K562 (cell line): Measurements from ENCODE around the gene PDGFA. TPM values are rescaled to one million over a fixed set of nuclear protein-coding genes. Genes with fewer than 3 reads are reported as not detected.

Experiments
- ATAC-seq: fragments of 200-7000 bp; cut with Tn5 transposase; 3 replicates; pipeline ENCODE4 v1.9.1; 2020; ENCODE audit warnings: moderate library complexity
- BruUV-seq: library from RNA; stranded (reverse); fragments of 400-500 nt; replicated peaks from 2 replicates; lab custom pipeline; 2021; lab: Mats Ljungman, UMichigan
- CTCF ChIA-PET: fragments of 300-600 bp; formaldehyde crosslinking; extraction: SDS; loops from one replicate; lab custom pipeline; 2021; ENCODE audit warnings: low intra/inter-chr PET ratio; lab: Yijun Ruan, JAX
- POLR2A ChIA-PET: fragments of 300-600, 350-650 bp; sonication (Branson Sonifier 250); formaldehyde crosslinking; extraction: SDS; loops from one replicate; lab custom pipeline; 2021; ENCODE audit warnings: antibody characterized with exemption, inconsistent platforms; lab: Yijun Ruan, JAX
- DNase-seq, 4 experiments: peaks; one replicate each; pipeline versions ENCODE4 v3.0.0 to v3.0.0-alpha.2; 2011 to 2018; ENCODE audit warnings: low spot score in 3 of 4, mixed read lengths in 3 of 4; ENCODE audit errors: extremely low read depth in 1 of 4
- FAIRE-seq: peaks from 2 replicates; lab custom pipeline; 2011; peaks lifted over from hg19 to GRCh38; lab: Jason Lieb, UNC
- H2AFZ ChIP-seq: 2 replicates; pipeline ENCODE4 v1.6.0; 2011; ENCODE audit warnings: low read depth, low read length, control low read depth, inconsistent platforms
- H3K27ac ChIP-seq: fragments of 200-600 bp; 3 replicates; pipeline ENCODE4 v1.8.0; 2011; ENCODE audit warnings: low read depth, mild to moderate bottlenecking, control low read depth, inconsistent platforms, low read length, moderate library complexity, mixed read lengths; ENCODE audit errors: extremely low read depth
- H3K27me3 ChIP-seq, 2 experiments: fragments of 300-600 bp in 1 of 2; 2 replicates in 1 of 2; 3 replicates in 1 of 2; pipeline versions ENCODE4 v1.6.0 to v1.8.0; 2011; ENCODE audit warnings: inconsistent platforms in 2 of 2, low read length in 2 of 2, mild to moderate bottlenecking in 1 of 2, mixed read lengths in 1 of 2, moderate library complexity in 1 of 2; ENCODE audit not compliant: control insufficient read depth in 2 of 2, insufficient read depth in 2 of 2
- H3K36me3 ChIP-seq: fragments of 300-600 bp; 3 replicates; pipeline ENCODE4 v1.8.0; 2011; ENCODE audit warnings: mild to moderate bottlenecking, low read length, inconsistent platforms; ENCODE audit not compliant: control insufficient read depth, insufficient read depth
- H3K4me1 ChIP-seq, 2 experiments: fragments of 200-600 bp in 1 of 2; replicated peaks in 1 of 2; 2 replicates in 1 of 2; 3 replicates in 1 of 2; pipeline versions ENCODE4 v1.5.1 to v1.8.0; 2011; ENCODE audit warnings: inconsistent platforms in 2 of 2, low read length in 2 of 2, mild to moderate bottlenecking in 1 of 2, mixed read lengths in 1 of 2, moderate library complexity in 1 of 2; ENCODE audit not compliant: control insufficient read depth in 2 of 2, insufficient read depth in 2 of 2
- H3K4me2 ChIP-seq: 2 replicates; pipeline ENCODE4 v1.6.1; 2011; ENCODE audit warnings: low read length, control low read depth, inconsistent platforms, mixed read lengths; ENCODE audit not compliant: insufficient read depth
- H3K4me3 ChIP-seq: fragments of 200-600 bp; sonication (generic), shearing (Covaris generic); 2 replicates; pipeline ENCODE4 v1.5.1; 2016; ENCODE audit warnings: control low read depth, inconsistent platforms
- H3K79me2 ChIP-seq: fragments of 200-600 bp; 3 replicates; pipeline ENCODE4 v1.8.0; 2011; ENCODE audit warnings: low read length, inconsistent platforms; ENCODE audit not compliant: control insufficient read depth, insufficient read depth
- H3K9ac ChIP-seq, 2 experiments: 2 replicates each; pipeline versions ENCODE4 v1.6.0 to v1.6.1; 2011; ENCODE audit warnings: low read depth in 2 of 2, low read length in 2 of 2, control low read depth in 1 of 2, inconsistent platforms in 1 of 2, mild to moderate bottlenecking in 1 of 2, mixed read lengths in 1 of 2; ENCODE audit not compliant: insufficient read depth in 1 of 2
- H3K9me1 ChIP-seq: one replicate; pipeline ENCODE4 v1.6.0; 2011; ENCODE audit warnings: inconsistent platforms, mild to moderate bottlenecking, low read length, moderate library complexity; ENCODE audit not compliant: control insufficient read depth, insufficient read depth
- H3K9me3 ChIP-seq: replicated peaks from 2 replicates; pipeline ENCODE4 v1.5.1; 2011; ENCODE audit warnings: low read depth, low read length, inconsistent platforms; ENCODE audit not compliant: control insufficient read depth, insufficient read depth
- H4K20me1 ChIP-seq: replicated peaks from 2 replicates; pipeline ENCODE4 v1.6.1; 2011; ENCODE audit warnings: low read length, inconsistent platforms, mixed read lengths; ENCODE audit not compliant: control insufficient read depth, insufficient read depth
- CSDE1 ChIP-seq, 2 experiments: fragments of 450-650 bp; IDR thresholded peaks; 2 replicates each; pipeline ENCODE4 v1.6.1; 2016; ENCODE audit warnings: mild to moderate bottlenecking in 1 of 2
- DMBX1 ChIP-seq: fragments of 250-450 bp; sonication (Bioruptor Pico); IDR thresholded peaks from 2 replicates; pipeline ENCODE4 v1.8.0; 2022; ENCODE audit warnings: inconsistent platforms, mild to moderate bottlenecking, moderate library complexity, borderline replicate concordance
- ETV6 ChIP-seq, 3 experiments: fragments of 150-350 bp in 1 of 3; sonication (generic) in 1 of 3; formaldehyde crosslinking in 1 of 3; IDR thresholded peaks; 2 replicates each; pipeline versions ENCODE4 v1.6.1 to v1.8.0; 2014 to 2022; ENCODE audit warnings: borderline replicate concordance in 2 of 3, low read depth in 2 of 3, antibody characterized with exemption in 1 of 3, low read length in 1 of 3, mild to moderate bottlenecking in 1 of 3, missing genetic modification reagents in 1 of 3
- FOS ChIP-seq: IDR thresholded peaks from 3 replicates; pipeline ENCODE4 v1.6.1; 2011; ENCODE audit not compliant: insufficient read length; ENCODE audit errors: extremely low read depth
- GTF2F1 ChIP-seq: IDR thresholded peaks from 2 replicates; pipeline ENCODE4 v1.6.1; 2011; ENCODE audit warnings: low read depth, low read length, improper control_type of control experiment
- GTF3C2 ChIP-seq: IDR thresholded peaks from 3 replicates; pipeline ENCODE4 v1.6.1; 2011; ENCODE audit warnings: borderline replicate concordance, mild to moderate bottlenecking, moderate library complexity; ENCODE audit not compliant: insufficient read length; ENCODE audit errors: extremely low read depth
- HOMEZ ChIP-seq: fragments of 250-450 bp; sonication (Bioruptor Pico); IDR thresholded peaks from 2 replicates; pipeline ENCODE4 v1.4.0; 2020; ENCODE audit warnings: mild to moderate bottlenecking, moderate library complexity
- PHB2 ChIP-seq: fragments of 450-650 bp; IDR thresholded peaks from 2 replicates; pipeline ENCODE4 v1.6.1; 2017; ENCODE audit warnings: low read depth
- SMARCA5 ChIP-seq: fragments of 450-650 bp; IDR thresholded peaks from 2 replicates; pipeline ENCODE4 v1.6.1; 2016
- SNAPC5 ChIP-seq: fragments of 250-450 bp; sonication (Bioruptor Pico); IDR thresholded peaks from 2 replicates; pipeline ENCODE4 v1.8.0; 2021; ENCODE audit warnings: moderate library complexity, mild to moderate bottlenecking, inconsistent platforms
- ZNF445 ChIP-seq: fragments of 250-450 bp; sonication (Bioruptor Pico); IDR thresholded peaks from 2 replicates; pipeline ENCODE4 v1.4.0; 2020; ENCODE audit warnings: low read depth, mild to moderate bottlenecking, moderate library complexity
- WGBS: fragments of 100-300 bp; shearing (Covaris generic); methylation state at CpG from one replicate; pipeline ENCODE4 v1.1.6; 2016; ENCODE audit warnings: low coverage, mixed read lengths; ENCODE audit not compliant: insufficient coverage; ENCODE audit errors: missing lambda C conversion rate; 5-methylcytosine and 5-hydroxymethylcytosine counted together
- in situ Hi-C: fragments of 300-500 bp; cut with MboI; formaldehyde crosslinking; loops from 4 replicates; pipeline ENCODE4 v1.15.0; 2018; ENCODE audit warnings: inconsistent platforms, mixed read lengths
- intact Hi-C: fragments of 100-400 bp; cut with micrococcal nuclease; formaldehyde crosslinking; loops from 2 replicates; pipeline ENCODE4 v1.14.2; 2022
- polyA plus RNA-seq, 8 experiments: library from polyadenylated mRNA; depleted of rRNA in 4 of 8; stranded (reverse) in 5 of 8; unstranded in 3 of 8; fragments of >200 nt; fragmentation: Nextera tagmentation in 2 of 8; fragmentation: Illumina TruSeq in 1 of 8; extraction: Ambion mirVana in 2 of 8; extraction: Trizol in 1 of 8; gene quantifications; 2 replicates each; pipeline versions ENCODE4 v1.2.1 to v1.2.3, GENCODE V29; 2011 to 2014; ENCODE audit warnings: inconsistent platforms in 1 of 8, missing spikeins in 1 of 8
- total RNA-seq, 7 experiments: library from RNA; depleted of rRNA in 6 of 7; stranded (reverse); fragments of >200 nt in 6 of 7; fragmentation: Illumina TruSeq in 2 of 7; extraction: Trizol in 2 of 7; gene quantifications; 2 replicates each; pipeline versions ENCODE4 v1.2.1 to v1.2.3, GENCODE V29; 2011 to 2021; ENCODE audit warnings: low replicate concordance in 1 of 7

The PDGFA gene
- total and polyA plus RNA-seq, 9 of the 15 experiments (the other 6 are each of a cell fraction or from before 2014, with no cell fraction given), result 2.5 to 10.2 (median 4.6) TPM

- ChIA-PET CTCF (no interaction called here), POLR2A (interaction anchor here (0.6 kb wide), 1 partner anchor 15 kb away, joined by 4 read pairs; no protein-coding TSS in a partner anchor)
- BruUV-seq, result no TSS peak
- Histone ChIP-seq H3K27me3 (peaks cover 0 to 13% of the 10 kb centered on the region in 2 experiments; a peak in 3 of 5 replicates), H3K79me2 (no peaks in the 10 kb centered on the region), H3K36me3 (no peaks in the 10 kb centered on the region), H3K4me3 (no peak overlapping the region), H3K27ac (no peak overlapping the region), H3K9me1 (no peaks in the 10 kb centered on the region)
- WGBS, result 42% methylated on average over 6 of the region's 6 CpGs
- no peak for DNase-seq
- no peak for ATAC-seq
- intact Hi-C loops, result no loop called here
- in situ Hi-C loops, result no loop called here
- TF ChIP-seq ETV6 (IDR thresholded peaks at IDR 0.05; ENCODE audit: borderline replicate concordance in 1 of 2, low read depth in 2 of 2, low read length in 1 of 2), result no peak
- no peak for TF ChIP-seq ETV6 (CRISPR knock-in tag; IDR thresholded peaks at IDR 0.05; ENCODE audit: borderline replicate concordance)
- TF ChIP-seq GTF2F1, result no peak
- TF ChIP-seq SNAPC5 (CRISPR knock-in tag), result no peak
- TF ChIP-seq DMBX1, result no peak
- TF ChIP-seq, all 486 proteins: peak for 0
- H3K4me2 ChIP-seq, result no peak overlapping the region
- peaks cover 0 to 30% of the 10 kb centered on the region in 2 experiments; a peak in 2 of 5 replicates for H3K4me1 ChIP-seq
- no peak overlapping the region for H2AFZ ChIP-seq
- H4K20me1 ChIP-seq, result no peaks in the 10 kb centered on the region
- H3K9ac ChIP-seq, result no peak overlapping the region
- no peak for FAIRE-seq
- no peaks in the 10 kb centered on the region for H3K9me3 ChIP-seq
Measured at GRCh38 chr7:494906-495305, 24.7 kb downstream of the PDGFA start.

GRCh38 chr7:494259-494687 lies 25.4 kb downstream of the PDGFA start:
- ChIA-PET POLR2A (no interaction called here), CTCF (no interaction called here)
- Histone ChIP-seq H3K9me3 (no peaks in the 10 kb centered on the region), H3K9me1 (no peaks in the 10 kb centered on the region), H3K79me2 (no peaks in the 10 kb centered on the region), H3K4me2 (no peak overlapping the region), H3K9ac (no peak overlapping the region), H2AFZ (no peak overlapping the region), H3K4me1 (peaks cover 0 to 30% of the 10 kb centered on the region in 2 experiments; a peak in 2 of 5 replicates), H3K27me3 (peaks cover 0 to 13% of the 10 kb centered on the region in 2 experiments; a peak in 3 of 5 replicates), H4K20me1 (no peaks in the 10 kb centered on the region), H3K4me3 (no peak overlapping the region), H3K27ac (no peak overlapping the region), H3K36me3 (no peaks in the 10 kb centered on the region)
- DNase-seq (peak in 3 of 4 experiments; percentile 58 to 74 (median 62)), FAIRE-seq (no peak), ATAC-seq (no peak)
- intact Hi-C loops, result no loop called here
- no TSS peak for BruUV-seq
- in situ Hi-C loops, result no loop called here
- 66% methylated on average over 15 of the region's 31 CpGs for WGBS
- TF ChIP-seq PHB2, result no peak
- TF ChIP-seq CSDE1 (IDR thresholded peaks at IDR 0.05), result no peak
- no peak for TF ChIP-seq GTF3C2
- TF ChIP-seq ZNF445 (CRISPR knock-in tag), result no peak
- TF ChIP-seq FOS, result no peak
- no peak for TF ChIP-seq HOMEZ
- no peak for TF ChIP-seq SMARCA5
